Measurements from ENCODE around the gene HYDIN. TPM values are rescaled to one million over a fixed set of nuclear protein-coding genes. Genes with fewer than 3 reads are reported as not detected.

The HYDIN gene
- total and polyA plus RNA-seq, 9 of the 15 experiments (the other 6 are each of a cell fraction or from before 2014, with no cell fraction given), result 0.08 to 0.43 (median 0.14) TPM; not detected in 1

DNA sequence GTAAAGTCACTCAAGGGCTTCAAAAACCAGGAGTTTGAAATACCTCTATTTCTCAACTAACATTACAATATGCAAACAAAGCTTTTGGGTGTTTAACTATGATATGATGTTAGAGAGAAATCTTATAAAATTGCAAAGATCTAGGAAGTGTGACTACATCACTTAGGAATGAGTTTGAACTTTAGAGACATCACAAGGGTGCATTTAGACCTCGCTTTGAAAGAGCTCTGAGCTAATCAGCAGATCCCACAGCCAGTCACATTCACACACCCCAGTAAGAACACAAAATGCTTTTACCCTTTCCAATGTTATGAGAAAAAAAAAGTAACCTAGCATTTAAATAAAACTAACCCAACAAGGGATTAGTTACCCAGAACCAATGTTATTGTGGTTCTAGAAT lies 45.2 kb downstream of the HYDIN start:
- Histone ChIP-seq H2AFZ (ENCODE audit: low read depth, low read length) (no peak overlapping the region), H3K79me2 (ENCODE audit: control insufficient read depth, insufficient read depth, low read length) (no peaks in the 10 kb centered on the region), H3K9me1 (ENCODE audit: control insufficient read depth, insufficient read depth, low read length) (no peaks in the 10 kb centered on the region), H3K36me3 (ENCODE audit: control insufficient read depth, insufficient read depth, low read length) (no peaks in the 10 kb centered on the region), H3K9ac (ENCODE audit: insufficient read depth in 1 of 2, low read depth in 2 of 2, low read length in 2 of 2) (no peak overlapping the region), H3K9me3 (replicated peaks; ENCODE audit: control insufficient read depth, insufficient read depth, low read depth, low read length) (no peaks in the 10 kb centered on the region), H3K4me2 (ENCODE audit: insufficient read depth, low read length) (no peak overlapping the region), H3K27me3 (ENCODE audit: control insufficient read depth in 2 of 2, insufficient read depth in 2 of 2, low read length in 2 of 2) (no peaks in the 10 kb centered on the region), H3K27ac (ENCODE audit: extremely low read depth, low read depth, low read length) (no peak overlapping the region), H3K4me3 (no peak overlapping the region), H4K20me1 (replicated peaks; ENCODE audit: control insufficient read depth, insufficient read depth, low read length) (no peaks in the 10 kb centered on the region), H3K4me1 (replicated peaks in 1 of 2; ENCODE audit: control insufficient read depth in 2 of 2, insufficient read depth in 2 of 2, low read length in 2 of 2) (no peaks in the 10 kb centered on the region)
- DNase-seq (ENCODE audit: extremely low read depth in 1 of 4, low spot score in 3 of 4) (no peak), ATAC-seq (no peak), FAIRE-seq (no peak)
- WGBS (ENCODE audit: insufficient coverage, low coverage, missing lambda C conversion rate), result 0% methylated on average over 1 of the region's 1 CpG
- ChIA-PET POLR2A (interaction anchor here (0.7 kb wide), 1 partner anchor 162 kb away, joined by 3 read pairs; no protein-coding TSS in a partner anchor), CTCF (ENCODE audit: low intra/inter-chr PET ratio) (no interaction called here)
- intact Hi-C loops (cut with micrococcal nuclease), result no loop called here
- TF ChIP-seq SNIP1 (IDR thresholded peaks at IDR 0.05; ENCODE audit: low read depth) (no peak), SMARCE1 (IDR thresholded peaks at IDR 0.05) (no peak), MIER1 (IDR thresholded peaks at IDR 0.05; ENCODE audit: low read depth) (no peak), JUND (IDR thresholded peaks at IDR 0.05; ENCODE audit: borderline replicate concordance, low read depth, low read length) (no peak), JUND (tag; IDR thresholded peaks at IDR 0.05; ENCODE audit: borderline replicate concordance, low read depth, low read length) (no peak), ZNF24 (IDR thresholded peaks at IDR 0.05) (no peak), GABPB2 (CRISPR knock-in tag; conservative IDR thresholded peaks at IDR 0.05) (no peak), PHB (CRISPR knock-in tag; IDR thresholded peaks at IDR 0.05) (no peak), HDAC2 (IDR thresholded peaks at IDR 0.05) (no peak), PURB (CRISPR knock-in tag; IDR thresholded peaks at IDR 0.05; ENCODE audit: low read depth) (no peak), TAF15 (IDR thresholded peaks at IDR 0.05; ENCODE audit: low read depth, low read length) (no peak)
- no TSS peak for BruUV-seq (replicated peaks)
- in situ Hi-C loops (cut with MboI), result no loop called here
